Measurements from ENCODE around the gene KRABD2.

GRCh38 chr17:8345052-8345690, 31.3 kb downstream of the KRABD2 start:
- TF ChIP-seq CTCF (IDR thresholded peaks at IDR 0.05) (no peak), POLR2AphosphoS5 (IDR thresholded peaks at IDR 0.05; ENCODE audit: low read depth, low read length) (no peak)
